ENCODE results near the gene PXN. TPM values are rescaled to one million over a fixed set of nuclear protein-coding genes. Genes with fewer than 3 reads are reported as not detected.

Gene PXN
- total and polyA plus RNA-seq, 10 of the 15 experiments (the other 5 are each of a cell fraction or from before 2014, with no cell fraction given), result 1.0 to 32.0 (median 11.5) TPM

DNA sequence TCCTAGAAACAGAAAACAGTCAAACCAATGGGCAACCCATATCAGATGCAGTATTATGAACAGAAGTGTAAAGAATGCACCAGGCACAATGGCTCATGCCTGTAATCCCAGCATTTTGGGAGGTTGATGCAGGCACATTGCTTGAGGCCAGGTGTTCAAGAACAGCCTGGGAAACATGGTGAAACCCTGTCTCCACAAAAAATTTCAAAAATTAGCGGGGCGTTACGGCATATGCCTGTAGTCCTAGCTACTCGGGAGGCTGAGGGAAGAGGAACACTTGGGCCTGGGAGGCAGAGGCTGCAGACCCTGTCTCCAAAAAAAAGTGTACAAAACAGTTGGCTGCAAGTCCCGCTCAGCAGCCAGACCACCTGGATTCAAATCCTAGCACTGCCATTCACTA is 4.9 kb downstream of the PXN start:
- H3K27ac ChIP-seq (ENCODE audit: control insufficient read depth, insufficient read depth), result no peak overlapping the region

More for the DNA sequence above, 4.9 kb downstream of the PXN start:
- no peak for TF ChIP-seq NFYB (IDR thresholded peaks at IDR 0.05; ENCODE audit: insufficient read depth, low read depth, low read length)
- TF ChIP-seq, protein P1, sequence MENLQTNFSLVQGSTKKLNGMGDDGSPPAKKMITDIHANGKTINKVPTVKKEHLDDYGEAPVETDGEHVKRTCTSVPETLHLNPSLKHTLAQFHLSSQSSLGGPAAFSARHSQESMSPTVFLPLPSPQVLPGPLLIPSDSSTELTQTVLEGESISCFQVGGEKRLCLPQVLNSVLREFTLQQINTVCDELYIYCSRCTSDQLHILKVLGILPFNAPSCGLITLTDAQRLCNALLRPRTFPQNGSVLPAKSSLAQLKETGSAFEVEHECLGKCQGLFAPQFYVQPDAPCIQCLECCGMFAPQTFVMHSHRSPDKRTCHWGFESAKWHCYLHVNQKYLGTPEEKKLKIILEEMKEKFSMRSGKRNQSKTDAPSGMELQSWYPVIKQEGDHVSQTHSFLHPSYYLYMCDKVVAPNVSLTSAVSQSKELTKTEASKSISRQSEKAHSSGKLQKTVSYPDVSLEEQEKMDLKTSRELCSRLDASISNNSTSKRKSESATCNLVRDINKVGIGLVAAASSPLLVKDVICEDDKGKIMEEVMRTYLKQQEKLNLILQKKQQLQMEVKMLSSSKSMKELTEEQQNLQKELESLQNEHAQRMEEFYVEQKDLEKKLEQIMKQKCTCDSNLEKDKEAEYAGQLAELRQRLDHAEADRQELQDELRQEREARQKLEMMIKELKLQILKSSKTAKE (IDR thresholded peaks at IDR 0.05; ENCODE audit: low read depth, poor library complexity, severe bottlenecking), result no peak
- TF ChIP-seq, protein P2, sequence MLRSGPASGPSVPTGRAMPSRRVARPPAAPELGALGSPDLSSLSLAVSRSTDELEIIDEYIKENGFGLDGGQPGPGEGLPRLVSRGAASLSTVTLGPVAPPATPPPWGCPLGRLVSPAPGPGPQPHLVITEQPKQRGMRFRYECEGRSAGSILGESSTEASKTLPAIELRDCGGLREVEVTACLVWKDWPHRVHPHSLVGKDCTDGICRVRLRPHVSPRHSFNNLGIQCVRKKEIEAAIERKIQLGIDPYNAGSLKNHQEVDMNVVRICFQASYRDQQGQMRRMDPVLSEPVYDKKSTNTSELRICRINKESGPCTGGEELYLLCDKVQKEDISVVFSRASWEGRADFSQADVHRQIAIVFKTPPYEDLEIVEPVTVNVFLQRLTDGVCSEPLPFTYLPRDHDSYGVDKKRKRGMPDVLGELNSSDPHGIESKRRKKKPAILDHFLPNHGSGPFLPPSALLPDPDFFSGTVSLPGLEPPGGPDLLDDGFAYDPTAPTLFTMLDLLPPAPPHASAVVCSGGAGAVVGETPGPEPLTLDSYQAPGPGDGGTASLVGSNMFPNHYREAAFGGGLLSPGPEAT (IDR thresholded peaks at IDR 0.05; ENCODE audit: low read depth), result no peak
- TF ChIP-seq RUNX3 (IDR thresholded peaks at IDR 0.05; ENCODE audit: low read length), result no peak
- no peak for TF ChIP-seq IRF4 (IDR thresholded peaks at IDR 0.05; ENCODE audit: low read depth, low read length)
- no peak for TF ChIP-seq NFYA (IDR thresholded peaks at IDR 0.05; ENCODE audit: borderline replicate concordance, low read depth, low read length)
- TF ChIP-seq FOS (IDR thresholded peaks at IDR 0.05; ENCODE audit: borderline replicate concordance, extremely low read depth, insufficient read length), result no peak
- no peak for TF ChIP-seq DPF2 (IDR thresholded peaks at IDR 0.05)
- TF ChIP-seq, protein P3, sequence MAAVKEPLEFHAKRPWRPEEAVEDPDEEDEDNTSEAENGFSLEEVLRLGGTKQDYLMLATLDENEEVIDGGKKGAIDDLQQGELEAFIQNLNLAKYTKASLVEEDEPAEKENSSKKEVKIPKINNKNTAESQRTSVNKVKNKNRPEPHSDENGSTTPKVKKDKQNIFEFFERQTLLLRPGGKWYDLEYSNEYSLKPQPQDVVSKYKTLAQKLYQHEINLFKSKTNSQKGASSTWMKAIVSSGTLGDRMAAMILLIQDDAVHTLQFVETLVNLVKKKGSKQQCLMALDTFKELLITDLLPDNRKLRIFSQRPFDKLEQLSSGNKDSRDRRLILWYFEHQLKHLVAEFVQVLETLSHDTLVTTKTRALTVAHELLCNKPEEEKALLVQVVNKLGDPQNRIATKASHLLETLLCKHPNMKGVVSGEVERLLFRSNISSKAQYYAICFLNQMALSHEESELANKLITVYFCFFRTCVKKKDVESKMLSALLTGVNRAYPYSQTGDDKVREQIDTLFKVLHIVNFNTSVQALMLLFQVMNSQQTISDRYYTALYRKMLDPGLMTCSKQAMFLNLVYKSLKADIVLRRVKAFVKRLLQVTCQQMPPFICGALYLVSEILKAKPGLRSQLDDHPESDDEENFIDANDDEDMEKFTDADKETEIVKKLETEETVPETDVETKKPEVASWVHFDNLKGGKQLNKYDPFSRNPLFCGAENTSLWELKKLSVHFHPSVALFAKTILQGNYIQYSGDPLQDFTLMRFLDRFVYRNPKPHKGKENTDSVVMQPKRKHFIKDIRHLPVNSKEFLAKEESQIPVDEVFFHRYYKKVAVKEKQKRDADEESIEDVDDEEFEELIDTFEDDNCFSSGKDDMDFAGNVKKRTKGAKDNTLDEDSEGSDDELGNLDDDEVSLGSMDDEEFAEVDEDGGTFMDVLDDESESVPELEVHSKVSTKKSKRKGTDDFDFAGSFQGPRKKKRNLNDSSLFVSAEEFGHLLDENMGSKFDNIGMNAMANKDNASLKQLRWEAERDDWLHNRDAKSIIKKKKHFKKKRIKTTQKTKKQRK (IDR thresholded peaks at IDR 0.05; ENCODE audit: low read depth, low read length), result no peak
- TF ChIP-seq LARP7 (IDR thresholded peaks at IDR 0.05), result no peak
- TF ChIP-seq, protein P4, sequence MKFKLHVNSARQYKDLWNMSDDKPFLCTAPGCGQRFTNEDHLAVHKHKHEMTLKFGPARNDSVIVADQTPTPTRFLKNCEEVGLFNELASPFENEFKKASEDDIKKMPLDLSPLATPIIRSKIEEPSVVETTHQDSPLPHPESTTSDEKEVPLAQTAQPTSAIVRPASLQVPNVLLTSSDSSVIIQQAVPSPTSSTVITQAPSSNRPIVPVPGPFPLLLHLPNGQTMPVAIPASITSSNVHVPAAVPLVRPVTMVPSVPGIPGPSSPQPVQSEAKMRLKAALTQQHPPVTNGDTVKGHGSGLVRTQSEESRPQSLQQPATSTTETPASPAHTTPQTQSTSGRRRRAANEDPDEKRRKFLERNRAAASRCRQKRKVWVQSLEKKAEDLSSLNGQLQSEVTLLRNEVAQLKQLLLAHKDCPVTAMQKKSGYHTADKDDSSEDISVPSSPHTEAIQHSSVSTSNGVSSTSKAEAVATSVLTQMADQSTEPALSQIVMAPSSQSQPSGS (IDR thresholded peaks at IDR 0.05; ENCODE audit: low read length), result no peak
- no peak for TF ChIP-seq NRF1 (conservative IDR thresholded peaks at IDR 0.05; ENCODE audit: low read depth, low read length)
- TF ChIP-seq NFIC (IDR thresholded peaks at IDR 0.05; ENCODE audit: low read depth, low read length), result no peak
- no peak for TF ChIP-seq POLR2AphosphoS5 (IDR thresholded peaks at IDR 0.05; ENCODE audit: low read length)
- no peak for TF ChIP-seq SPI1 (IDR thresholded peaks at IDR 0.05; ENCODE audit: borderline replicate concordance, insufficient read depth, low read depth, low read length)
- no peak for TF ChIP-seq TARDBP (IDR thresholded peaks at IDR 0.05; ENCODE audit: borderline replicate concordance)
- Histone ChIP-seq H3K9me3 (replicated peaks; ENCODE audit: control insufficient read depth, insufficient read depth, low read length) (no peaks in the 10 kb centered on the region), H3K36me3 (ENCODE audit: control insufficient read depth in 2 of 2, insufficient read depth in 2 of 2, low read length in 1 of 2) (no peaks in the 10 kb centered on the region), H3K27me3 (replicated peaks in 1 of 2; ENCODE audit: control insufficient read depth in 2 of 2, insufficient read depth in 2 of 2, low read length in 1 of 2) (peaks cover 1 to 4% of the 10 kb centered on the region in 2 experiments; a peak in 3 of 4 replicates), H3K4me2 (ENCODE audit: control insufficient read depth, insufficient read depth) (no peak overlapping the region), H4K20me1 (ENCODE audit: control insufficient read depth, insufficient read depth) (no peaks in the 10 kb centered on the region), H3K9ac (ENCODE audit: control insufficient read depth, insufficient read depth, low read length) (no peak overlapping the region), H3K79me2 (ENCODE audit: control insufficient read depth, insufficient read depth, low read length) (no peaks in the 10 kb centered on the region), H3K4me1 (ENCODE audit: control insufficient read depth, insufficient read depth, low read length) (0 out of 2 replicates have a peak, but pooled peaks cover 3% of the 10 kb centered on the region), H3K4me3 (no peak overlapping the region), H2AFZ (ENCODE audit: control insufficient read depth, low read depth, low read length) (no peak overlapping the region)
- ATAC-seq (no peak), DNase-seq (ENCODE audit: low read depth, low spot score) (no peak), FAIRE-seq (no peak)
- BruUV-seq (replicated peaks), result no TSS peak
- ChIA-PET POLR2A (interaction anchor here (0.6 kb wide), 1 partner anchor 16 kb away, joined by 3 read pairs; no protein-coding TSS in a partner anchor), SMC1A (ENCODE audit: uncharacterized antibody, unreplicated experiment) (interaction anchor here (0.6 to 7.8 kb wide), 3 partner anchors 31 to 1581 kb away, joined by 3 to 152 read pairs (median 3); partner anchors contain the start of gene RNU4-2), RAD21 (ENCODE audit: unreplicated experiment) (interaction anchor here (0.6 to 4.1 kb wide), 3 partner anchors 28 to 267 kb away, joined by 3 to 37 read pairs (median 11); no protein-coding TSS in a partner anchor), CTCF (interaction anchor here (9.8 kb wide), 1 partner anchor 32 kb away, joined by 287 read pairs; no protein-coding TSS in a partner anchor)
- 93% methylated on average over 5 of the region's 5 CpGs for WGBS (ENCODE audit: insufficient coverage, insufficient replicate concordance, low lambda C conversion rate, missing lambda C conversion rate)
- in situ Hi-C loops (cut with MboI), result no loop called here
- intact Hi-C loops (cut with micrococcal nuclease; ENCODE audit: unreplicated experiment), result loop anchor here (10.0 kb wide), 1 partner anchor 146 kb away; the partner anchor contains the start of gene RAB35
